ENCODE results near the gene ORM1. TPM values are rescaled to one million over a fixed set of nuclear protein-coding genes. Genes with fewer than 3 reads are reported as not detected.

ORM1 gene
- total and polyA plus RNA-seq, 2 of the 8 experiments (the other 6 are each of a cell fraction or from before 2014, with no cell fraction given) = 0.32 TPM; not detected in 1

- TF ChIP-seq GABPA (IDR thresholded peaks at IDR 0.05; ENCODE audit: borderline replicate concordance, insufficient read depth, low read length) (no peak), BCL11A (IDR thresholded peaks at IDR 0.05; ENCODE audit: low read depth in 2 of 2, low read length in 2 of 2) (no peak), CBX8 (IDR thresholded peaks at IDR 0.05; ENCODE audit: borderline replicate concordance, low read depth, low read length) (no peak), CHD1 (IDR thresholded peaks at IDR 0.05; ENCODE audit: low read depth, low read length) (no peak), YY1 (IDR thresholded peaks at IDR 0.05; ENCODE audit: low read depth, low read length) (no peak), SP4 (IDR thresholded peaks at IDR 0.05; ENCODE audit: low read length) (no peak)
Observed at GRCh38 chr9:114278881-114279570, 43.9 kb upstream of the ORM1 start (continued).

Data from H1 (cell line).